Smooth muscle cell of the brain vasculature (primary cell): ENCODE data around the gene PAK1IP1.
"Not testable (repeated sequence)": the region's sequence is repeated elsewhere in the genome, so short reads cannot be mapped to it uniquely, and the experiment has no call there.

Experiments used
- DNase-seq: peaks from one replicate; pipeline ENCODE4 v3.0.0-alpha.2; 2012; ENCODE audit warnings: low read depth, low spot score

Gene PAK1IP1

GRCh38 chr6:10743515-10743914 lies 48.7 kb downstream of the PAK1IP1 start:
- no peak for DNase-seq

- no peak for DNase-seq
These were observed 50.3 kb downstream of the PAK1IP1 start for GRCh38 chr6:10745116-10745515.

- DNase-seq, result no peak
These were observed 52.1 kb downstream of the PAK1IP1 start for GRCh38 chr6:10746915-10747250.

GRCh38 chr6:10747251-10747972 lies 52.6 kb downstream of the PAK1IP1 start, which contains the start of gene TMEM14B:
Gene TMEM14B (plus strand): TSS chr6:10747805. CDS start chr6:10749246, 1,441 bp downstream.
- DNase-seq, result peak; percentile 90

- no peak for DNase-seq
These were observed 55.0 kb downstream of the PAK1IP1 start for GRCh38 chr6:10749734-10750133.

GRCh38 chr6:10750568-10750967 lies 55.8 kb downstream of the PAK1IP1 start:
- not testable (repeated sequence) for DNase-seq

GRCh38 chr6:10751757-10752156 lies 57.0 kb downstream of the PAK1IP1 start:
- DNase-seq, result not testable (repeated sequence)

- no peak for DNase-seq
These were observed 61.3 kb downstream of the PAK1IP1 start for GRCh38 chr6:10756085-10756484.
